Type B pancreatic cell (in vitro differentiated cells): Measurements from ENCODE around the gene CEP250. TPM values are rescaled to one million over a fixed set of nuclear protein-coding genes. Genes with fewer than 3 reads are reported as not detected.

ENCODE experiments used
- DNase-seq: peaks from one replicate; pipeline ENCODE4 v3.0.0; 2021; ENCODE audit warnings: mixed read lengths; ENCODE audit not compliant: unreplicated experiment; ENCODE audit errors: extremely low spot score
- H3K27ac Mint-ChIP-seq: 2 replicates; pipeline ENCODE4 v1.8.0; 2021; ENCODE audit warnings: mild to moderate bottlenecking, mixed read lengths
- H3K27me3 Mint-ChIP-seq: 2 replicates; pipeline ENCODE4 v1.8.0; 2021; ENCODE audit warnings: mixed read lengths
- H3K36me3 Mint-ChIP-seq: 2 replicates; pipeline ENCODE4 v1.8.0; 2021; ENCODE audit warnings: mixed read lengths
- H3K4me1 Mint-ChIP-seq: one replicate; pipeline ENCODE4 v1.8.0; 2021; ENCODE audit warnings: mixed read lengths; ENCODE audit not compliant: unreplicated experiment
- H3K4me3 Mint-ChIP-seq: 2 replicates; pipeline ENCODE4 v1.8.0; 2021; ENCODE audit warnings: mild to moderate bottlenecking, mixed read lengths
- H3K9me3 Mint-ChIP-seq: 2 replicates; pipeline ENCODE4 v1.8.0; 2021; ENCODE audit warnings: mixed read lengths
- CTCF ChIP-seq: fragments of 200-600 bp; sonication (generic); conservative IDR thresholded peaks from 2 replicates; pipeline ENCODE4 v1.5.0; 2021; ENCODE audit warnings: antibody characterized with exemption, mild to moderate bottlenecking
- total RNA-seq: library from RNA; stranded (reverse); gene quantifications from 2 replicates; pipeline ENCODE4 v1.2.1, GENCODE V29; 2021; ENCODE audit warnings: low replicate concordance

The CEP250 gene
- total RNA-seq, 1 donor from 2014 or later, result 57.1 TPM

- Mint-ChIP-seq H3K4me3 (no peak overlapping the region), H3K27me3 (no peaks in the 10 kb centered on the region), H3K4me1 (no peaks in the 10 kb centered on the region), H3K27ac (no peak overlapping the region), H3K9me3 (no peaks in the 10 kb centered on the region), H3K36me3 (peaks cover 24% of the 10 kb centered on the region)
- DNase-seq, result no peak
- TF ChIP-seq CTCF, result no peak
Measured at GRCh38 chr20:35474303-35474871, 19.0 kb downstream of the CEP250 start.

DNA sequence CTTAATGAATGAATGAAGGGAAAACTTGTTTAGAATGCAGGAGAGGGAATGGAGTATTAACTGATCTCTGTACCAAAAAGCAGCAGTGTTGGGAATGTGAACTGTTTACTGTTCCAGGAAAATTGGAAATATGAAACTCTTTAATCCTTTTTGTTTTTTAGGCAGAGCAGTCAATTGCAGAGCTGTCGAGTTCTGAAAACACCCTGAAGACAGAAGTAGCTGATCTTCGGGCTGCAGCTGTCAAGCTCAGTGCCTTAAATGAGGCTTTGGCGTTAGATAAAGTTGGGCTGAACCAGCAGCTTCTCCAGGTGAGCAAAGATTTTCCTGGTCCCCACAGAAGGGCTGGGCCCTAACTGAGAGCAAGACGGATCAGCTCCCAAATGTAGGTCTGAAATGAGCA is 20.9 kb downstream of the CEP250 start:
- no peaks in the 10 kb centered on the region for H3K4me1 Mint-ChIP-seq
- H3K4me3 Mint-ChIP-seq, result no peak overlapping the region
- peaks cover 20% of the 10 kb centered on the region for H3K36me3 Mint-ChIP-seq
- no peaks in the 10 kb centered on the region for H3K9me3 Mint-ChIP-seq
- no peak overlapping the region for H3K27ac Mint-ChIP-seq
- no peaks in the 10 kb centered on the region for H3K27me3 Mint-ChIP-seq
- TF ChIP-seq CTCF, result no peak
- no peak for DNase-seq

GRCh38 chr20:35478804-35479472 is 23.5 kb downstream of the CEP250 start:
- Mint-ChIP-seq H3K4me1 (no peaks in the 10 kb centered on the region), H3K27ac (no peak overlapping the region), H3K9me3 (peaks cover 4% of the 10 kb centered on the region), H3K4me3 (no peak overlapping the region), H3K27me3 (no peaks in the 10 kb centered on the region), H3K36me3 (peaks cover 27% of the 10 kb centered on the region)
- TF ChIP-seq CTCF, result no peak
- DNase-seq, result no peak

DNA sequence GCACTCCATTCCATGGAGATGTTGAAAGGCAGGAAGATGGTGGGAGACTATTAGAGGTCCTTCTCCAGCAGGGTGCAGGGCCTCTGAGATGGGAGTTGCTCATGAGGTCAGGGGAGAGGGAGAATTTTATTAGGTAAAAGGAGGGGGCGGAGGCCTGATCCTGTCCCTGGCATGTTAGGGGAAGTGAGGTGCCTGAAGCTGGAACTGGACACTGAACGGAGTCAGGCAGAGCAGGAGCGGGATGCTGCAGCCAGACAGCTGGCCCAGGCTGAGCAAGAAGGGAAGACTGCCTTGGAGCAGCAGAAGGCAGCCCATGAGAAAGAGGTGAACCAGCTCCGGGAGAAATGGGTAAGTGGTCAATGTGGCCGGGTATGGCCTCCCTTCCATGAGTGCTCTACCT is 24.4 kb downstream of the CEP250 start:
- no peak for TF ChIP-seq CTCF
- no peak overlapping the region for H3K4me3 Mint-ChIP-seq
- H3K4me1 Mint-ChIP-seq, result no peaks in the 10 kb centered on the region
- peaks cover 34% of the 10 kb centered on the region for H3K36me3 Mint-ChIP-seq
- H3K27me3 Mint-ChIP-seq, result no peaks in the 10 kb centered on the region
- H3K9me3 Mint-ChIP-seq, result peaks cover 4% of the 10 kb centered on the region
- H3K27ac Mint-ChIP-seq, result no peak overlapping the region
- no peak for DNase-seq

DNA sequence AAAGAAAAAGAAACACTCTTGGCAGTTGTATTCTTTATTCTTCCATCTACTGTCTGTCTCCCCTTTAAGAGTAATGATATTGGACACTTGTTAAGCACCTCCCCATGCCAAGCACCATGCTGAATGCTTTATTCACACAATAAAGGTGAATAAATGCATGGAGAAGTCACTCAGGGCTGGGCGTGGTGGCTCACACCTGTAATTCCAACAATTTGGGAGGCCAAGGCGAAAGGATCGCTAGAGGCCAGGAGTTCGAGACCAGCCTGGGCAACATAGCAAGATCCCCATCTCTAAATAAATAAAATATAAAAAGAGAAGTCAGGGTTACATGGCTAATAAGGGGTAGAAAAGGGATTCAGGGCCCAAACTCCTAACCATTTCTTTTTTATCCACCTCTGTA is 32.1 kb downstream of the CEP250 start:
- Mint-ChIP-seq H3K4me1 (no peaks in the 10 kb centered on the region), H3K36me3 (peaks cover 33% of the 10 kb centered on the region), H3K4me3 (no peak overlapping the region), H3K9me3 (peaks cover 4% of the 10 kb centered on the region), H3K27ac (no peak overlapping the region), H3K27me3 (no peaks in the 10 kb centered on the region)
- TF ChIP-seq CTCF, result no peak
- no peak for DNase-seq
